IMR-90 (cell line): ENCODE data around the gene LILRA2.

Source experiments
- CEBPB ChIP-seq: IDR thresholded peaks from 2 replicates; pipeline ENCODE4 v1.6.1; 2012; ENCODE audit warnings: low read depth, low read length, improper control_type of control experiment
- CTCF ChIP-seq: conservative IDR thresholded peaks from 2 replicates; pipeline ENCODE4 v1.5.1; 2012; ENCODE audit warnings: mild to moderate bottlenecking, low read depth, low read length, improper control_type of control experiment
- NFE2L2 ChIP-seq: fragments of 150-350 bp; IDR thresholded peaks from 2 replicates; pipeline ENCODE4 v1.6.1; 2016; ENCODE audit warnings: low read depth, mild to moderate bottlenecking, low read length
- POLR2A ChIP-seq: IDR thresholded peaks from 2 replicates; pipeline ENCODE4 v1.6.1; 2012; ENCODE audit warnings: mild to moderate bottlenecking, low read depth, low read length
- RFX5 ChIP-seq: IDR thresholded peaks from 2 replicates; pipeline ENCODE4 v1.8.0; 2012; ENCODE audit warnings: low read depth, mild to moderate bottlenecking, low read length, moderate library complexity
- SMC3 ChIP-seq: fragments of 150-350 bp; IDR thresholded peaks from 2 replicates; pipeline ENCODE4 v1.6.1; 2016; ENCODE audit warnings: low read depth, mild to moderate bottlenecking, antibody characterized with exemption, low read length, moderate library complexity
- USF2 ChIP-seq: fragments of 150-350 bp; IDR thresholded peaks from 2 replicates; pipeline ENCODE4 v1.6.1; 2017; ENCODE audit warnings: mild to moderate bottlenecking, antibody characterized with exemption, low read length, low read depth

GRCh38 chr19:54533476-54533875 lies 40.1 kb upstream of the LILRA2 start:
- no peak for TF ChIP-seq CTCF
- TF ChIP-seq RFX5, result no peak
- TF ChIP-seq SMC3, result no peak
- no peak for TF ChIP-seq USF2
- TF ChIP-seq NFE2L2, result no peak
- no peak for TF ChIP-seq POLR2A
- TF ChIP-seq CEBPB, result no peak
